Measurements from ENCODE around the gene CCDC86.
A peak's percentile ranks its signal among the peaks of the same experiment; 100 is the strongest.

The CCDC86 gene

GRCh38 chr11:60841797-60842667, at the start of gene CCDC86:
Gene CCDC86 (plus strand): TSS chr11:60842113. CDS start chr11:60842125, 12 bp downstream.
- H3K36me3 Mint-ChIP-seq (ENCODE audit: low read depth), result peaks cover 51% of the 10 kb centered on the region

GRCh38 chr11:60792521-60792920, 49.4 kb upstream of the CCDC86 start:
- H3K4me1 Mint-ChIP-seq (ENCODE audit: low read depth), result no peaks in the 10 kb centered on the region
- no peaks in the 10 kb centered on the region for H3K36me3 Mint-ChIP-seq (ENCODE audit: low read depth)
- DNase-seq, result no peak
- no peak overlapping the region for H3K27ac Mint-ChIP-seq
- H3K4me3 Mint-ChIP-seq, result no peak overlapping the region
- H3K9me3 Mint-ChIP-seq, result no peaks in the 10 kb centered on the region
- no peaks in the 10 kb centered on the region for H3K27me3 Mint-ChIP-seq

More at GRCh38 chr11:60841797-60842667, at the start of gene CCDC86:
- no peaks in the 10 kb centered on the region for H3K27me3 Mint-ChIP-seq
- peak within 1 kb of the TSS; percentile 97 for H3K27ac Mint-ChIP-seq
- peak; percentile 100 for DNase-seq
- H3K4me3 Mint-ChIP-seq, result peak within 1 kb of the TSS; percentile 95
- no peaks in the 10 kb centered on the region for H3K9me3 Mint-ChIP-seq
- H3K4me1 Mint-ChIP-seq (ENCODE audit: low read depth), result peaks cover 43% of the 10 kb centered on the region

GRCh38 chr11:60795291-60795690, 46.6 kb upstream of the CCDC86 start:
- H3K9me3 Mint-ChIP-seq, result no peaks in the 10 kb centered on the region
- H3K27me3 Mint-ChIP-seq, result no peaks in the 10 kb centered on the region
- no peaks in the 10 kb centered on the region for H3K36me3 Mint-ChIP-seq (ENCODE audit: low read depth)
- no peak overlapping the region for H3K4me3 Mint-ChIP-seq
- DNase-seq, result no peak
- no peak overlapping the region for H3K27ac Mint-ChIP-seq
- no peaks in the 10 kb centered on the region for H3K4me1 Mint-ChIP-seq (ENCODE audit: low read depth)

GRCh38 chr11:60797846-60798630, 43.9 kb upstream of the CCDC86 start:
- DNase-seq, result no peak
- H3K9me3 Mint-ChIP-seq, result no peaks in the 10 kb centered on the region
- no peaks in the 10 kb centered on the region for H3K36me3 Mint-ChIP-seq (ENCODE audit: low read depth)

GRCh38 chr11:60798631-60799030, 43.3 kb upstream of the CCDC86 start:
- H3K36me3 Mint-ChIP-seq (ENCODE audit: low read depth), result no peaks in the 10 kb centered on the region
- no peaks in the 10 kb centered on the region for H3K4me1 Mint-ChIP-seq (ENCODE audit: low read depth)
- H3K27me3 Mint-ChIP-seq, result peaks cover 6% of the 10 kb centered on the region
- DNase-seq, result no peak
- H3K4me3 Mint-ChIP-seq, result no peak overlapping the region
- no peaks in the 10 kb centered on the region for H3K9me3 Mint-ChIP-seq
- H3K27ac Mint-ChIP-seq, result no peak overlapping the region

More at GRCh38 chr11:60797846-60798630, 43.9 kb upstream of the CCDC86 start:
- H3K4me3 Mint-ChIP-seq, result no peak overlapping the region
- no peaks in the 10 kb centered on the region for H3K4me1 Mint-ChIP-seq (ENCODE audit: low read depth)
- peaks cover 6% of the 10 kb centered on the region for H3K27me3 Mint-ChIP-seq
- no peak overlapping the region for H3K27ac Mint-ChIP-seq

GRCh38 chr11:60801194-60801593, 40.7 kb upstream of the CCDC86 start:
- no peaks in the 10 kb centered on the region for H3K9me3 Mint-ChIP-seq
- no peaks in the 10 kb centered on the region for H3K36me3 Mint-ChIP-seq (ENCODE audit: low read depth)
- H3K4me1 Mint-ChIP-seq (ENCODE audit: low read depth), result no peaks in the 10 kb centered on the region
- no peak overlapping the region for H3K27ac Mint-ChIP-seq
- peaks cover 6% of the 10 kb centered on the region for H3K27me3 Mint-ChIP-seq
- H3K4me3 Mint-ChIP-seq, result no peak overlapping the region
- no peak for DNase-seq

- peaks cover 6% of the 10 kb centered on the region for H3K27me3 Mint-ChIP-seq
- no peaks in the 10 kb centered on the region for H3K36me3 Mint-ChIP-seq (ENCODE audit: low read depth)
- DNase-seq, result no peak
- H3K27ac Mint-ChIP-seq, result no peak overlapping the region
- H3K4me3 Mint-ChIP-seq, result no peak overlapping the region
- no peaks in the 10 kb centered on the region for H3K9me3 Mint-ChIP-seq
- H3K4me1 Mint-ChIP-seq (ENCODE audit: low read depth), result no peaks in the 10 kb centered on the region
Measured at GRCh38 chr11:60803273-60803936, 38.5 kb upstream of the CCDC86 start.

- Mint-ChIP-seq H3K27ac (no peak overlapping the region), H3K4me3 (no peak overlapping the region), H3K27me3 (no peaks in the 10 kb centered on the region), H3K36me3 (ENCODE audit: low read depth) (no peaks in the 10 kb centered on the region), H3K9me3 (no peaks in the 10 kb centered on the region), H3K4me1 (ENCODE audit: low read depth) (no peaks in the 10 kb centered on the region)
- DNase-seq, result no peak
Measured at GRCh38 chr11:60809249-60809648, 32.7 kb upstream of the CCDC86 start.

- no peak overlapping the region for H3K4me3 Mint-ChIP-seq
- no peak for DNase-seq
- H3K27me3 Mint-ChIP-seq, result no peaks in the 10 kb centered on the region
- no peaks in the 10 kb centered on the region for H3K36me3 Mint-ChIP-seq (ENCODE audit: low read depth)
- H3K9me3 Mint-ChIP-seq, result no peaks in the 10 kb centered on the region
- H3K4me1 Mint-ChIP-seq (ENCODE audit: low read depth), result no peaks in the 10 kb centered on the region
- no peak overlapping the region for H3K27ac Mint-ChIP-seq
Measured at GRCh38 chr11:60809691-60810090, 32.2 kb upstream of the CCDC86 start.

- H3K27me3 Mint-ChIP-seq, result no peaks in the 10 kb centered on the region
Measured at GRCh38 chr11:60810151-60810550, 31.8 kb upstream of the CCDC86 start.

GRCh38 chr11:60810569-60810968, 31.3 kb upstream of the CCDC86 start:
- Mint-ChIP-seq H3K4me3 (no peak overlapping the region), H3K27me3 (no peaks in the 10 kb centered on the region), H3K9me3 (no peaks in the 10 kb centered on the region), H3K27ac (no peak overlapping the region), H3K4me1 (ENCODE audit: low read depth) (no peaks in the 10 kb centered on the region), H3K36me3 (ENCODE audit: low read depth) (no peaks in the 10 kb centered on the region)
- no peak for DNase-seq

More at GRCh38 chr11:60810151-60810550, 31.8 kb upstream of the CCDC86 start:
- DNase-seq, result no peak
- Mint-ChIP-seq H3K27ac (no peak overlapping the region), H3K4me3 (no peak overlapping the region), H3K4me1 (ENCODE audit: low read depth) (no peaks in the 10 kb centered on the region), H3K36me3 (ENCODE audit: low read depth) (no peaks in the 10 kb centered on the region), H3K9me3 (no peaks in the 10 kb centered on the region)

- Mint-ChIP-seq H3K4me3 (no peak overlapping the region), H3K27me3 (no peaks in the 10 kb centered on the region), H3K36me3 (ENCODE audit: low read depth) (no peaks in the 10 kb centered on the region), H3K4me1 (ENCODE audit: low read depth) (no peaks in the 10 kb centered on the region), H3K27ac (no peak overlapping the region), H3K9me3 (peaks cover 6% of the 10 kb centered on the region)
- no peak for DNase-seq
Measured at GRCh38 chr11:60813324-60813723, 28.6 kb upstream of the CCDC86 start.

- no peaks in the 10 kb centered on the region for H3K4me1 Mint-ChIP-seq (ENCODE audit: low read depth)
- H3K27ac Mint-ChIP-seq, result no peak overlapping the region
- H3K4me3 Mint-ChIP-seq, result no peak overlapping the region
- no peaks in the 10 kb centered on the region for H3K27me3 Mint-ChIP-seq
- peaks cover 6% of the 10 kb centered on the region for H3K9me3 Mint-ChIP-seq
- no peak for DNase-seq
- no peaks in the 10 kb centered on the region for H3K36me3 Mint-ChIP-seq (ENCODE audit: low read depth)
Measured at GRCh38 chr11:60814112-60814511, 27.8 kb upstream of the CCDC86 start.

GRCh38 chr11:60816590-60817157, 25.2 kb upstream of the CCDC86 start:
- DNase-seq, result no peak
- H3K4me3 Mint-ChIP-seq, result no peak overlapping the region
- H3K4me1 Mint-ChIP-seq (ENCODE audit: low read depth), result no peaks in the 10 kb centered on the region
- H3K27ac Mint-ChIP-seq, result no peak overlapping the region
- no peaks in the 10 kb centered on the region for H3K27me3 Mint-ChIP-seq
- H3K36me3 Mint-ChIP-seq (ENCODE audit: low read depth), result no peaks in the 10 kb centered on the region
- peaks cover 6% of the 10 kb centered on the region for H3K9me3 Mint-ChIP-seq

Data from activated T-cell treated with anti-CD3 and anti-CD28 coated beads, Interleukin-2, amount 50 U/mL, for 24 hours (primary cell).